Keratinocyte (primary cell): ENCODE data around the gene JAK1. TPM values are rescaled to one million over a fixed set of nuclear protein-coding genes. Genes with fewer than 3 reads are reported as not detected.
A peak's percentile ranks its signal among the peaks of the same experiment; 100 is the strongest.

Source experiments
- DNase-seq: peaks from one replicate; pipeline ENCODE4 v3.0.0-alpha.2; 2011; ENCODE audit warnings: low read depth, missing footprints, low spot score
- FAIRE-seq: peaks from 2 replicates; lab custom pipeline; 2011; peaks lifted over from hg19 to GRCh38; lab: Jason Lieb, UNC
- H2AFZ ChIP-seq: 2 replicates; pipeline ENCODE4 v1.6.0; 2012; ENCODE audit warnings: low read length, control low read depth, inconsistent platforms; ENCODE audit not compliant: control insufficient read depth
- H3K27ac ChIP-seq: 2 replicates; pipeline ENCODE4 v1.5.1; 2011; ENCODE audit warnings: low read length; ENCODE audit not compliant: control insufficient read depth, insufficient read depth
- H3K27me3 ChIP-seq: 3 replicates; pipeline ENCODE4 v1.6.0; 2011; ENCODE audit warnings: low read length; ENCODE audit not compliant: control insufficient read depth, insufficient read depth; ENCODE audit errors: extremely low read depth
- H3K36me3 ChIP-seq, 2 experiments: 2 replicates in 1 of 2; 3 replicates in 1 of 2; pipeline ENCODE4 v1.5.1; 2011; ENCODE audit warnings: low read length in 2 of 2, mild to moderate bottlenecking in 1 of 2; ENCODE audit not compliant: control insufficient read depth in 2 of 2, insufficient read depth in 2 of 2; ENCODE audit errors: extremely low read depth in 1 of 2
- H3K4me1 ChIP-seq: 3 replicates; pipeline ENCODE4 v1.5.1; 2011; ENCODE audit warnings: low read length; ENCODE audit not compliant: control insufficient read depth, insufficient read depth; ENCODE audit errors: extremely low read depth
- H3K4me2 ChIP-seq: 3 replicates; pipeline ENCODE4 v1.6.0; 2011; ENCODE audit warnings: low read depth, low read length; ENCODE audit not compliant: control insufficient read depth, insufficient read depth; ENCODE audit errors: extremely low read depth
- H3K4me3 ChIP-seq, 3 experiments: fragments of 200-600 bp in 1 of 3; sonication (generic) in 1 of 3; 2 replicates in 2 of 3; 3 replicates in 1 of 3; pipeline ENCODE4 v1.5.1; 2011 to 2016; ENCODE audit warnings: low read length in 3 of 3, mild to moderate bottlenecking in 3 of 3, control low read depth in 2 of 3, inconsistent platforms in 1 of 3, low read depth in 1 of 3, mixed read lengths in 1 of 3, mixed run types in 1 of 3, moderate library complexity in 1 of 3; ENCODE audit not compliant: control insufficient read depth in 2 of 3, insufficient read depth in 2 of 3; ENCODE audit errors: extremely low read depth in 1 of 3
- H3K79me2 ChIP-seq: 2 replicates; pipeline ENCODE4 v1.6.0; 2012; ENCODE audit warnings: low read length; ENCODE audit not compliant: control insufficient read depth, insufficient read depth
- H3K9ac ChIP-seq: 3 replicates; pipeline ENCODE4 v1.6.0; 2011; ENCODE audit warnings: low read length; ENCODE audit not compliant: control insufficient read depth, insufficient read depth; ENCODE audit errors: extremely low read depth
- H3K9me1 ChIP-seq: 3 replicates; pipeline ENCODE4 v1.6.0; 2011; ENCODE audit warnings: low read length; ENCODE audit not compliant: control insufficient read depth, insufficient read depth; ENCODE audit errors: extremely low read depth
- H3K9me3 ChIP-seq: 2 replicates; pipeline ENCODE4 v1.5.1; 2012; ENCODE audit warnings: low read depth, low read length; ENCODE audit not compliant: control insufficient read depth
- H4K20me1 ChIP-seq: 3 replicates; pipeline ENCODE4 v1.6.0; 2011; ENCODE audit warnings: low read length; ENCODE audit not compliant: control insufficient read depth, insufficient read depth; ENCODE audit errors: extremely low read depth
- CTCF ChIP-seq, 3 experiments: IDR thresholded peaks in 1 of 3; conservative IDR thresholded peaks in 1 of 3; optimal IDR thresholded peaks in 1 of 3; 2 replicates in 2 of 3; 3 replicates in 1 of 3; pipeline versions ENCODE3 to v1.5.1; 2011; ENCODE audit warnings: low read length in 3 of 3, mild to moderate bottlenecking in 3 of 3, moderate library complexity in 2 of 3, control low read depth in 1 of 3, inconsistent platforms in 1 of 3; ENCODE audit not compliant: insufficient read depth in 2 of 3; ENCODE audit errors: extremely low read depth in 1 of 3
- EZH2 ChIP-seq: IDR thresholded peaks from one replicate; pipeline ENCODE4 v1.6.1; 2012; ENCODE audit warnings: inconsistent platforms, mild to moderate bottlenecking, low read length, moderate library complexity
- dilution Hi-C: fragments of 300-500 bp; cut with MboI; formaldehyde crosslinking; loops from one replicate; pipeline ENCODE4 v1.7.0; 2020; ENCODE audit warnings: low sequenced_read_pairs; ENCODE audit not compliant: extremely low pct_ligation_motif_present
- polyA plus RNA-seq, 5 experiments: library from polyadenylated mRNA; depleted of rRNA in 3 of 5; stranded (reverse) in 3 of 5; stranded (forward) in 1 of 5; unstranded in 1 of 5; fragments of >200 nt; gene quantifications; 1 replicate in 1 of 5; 2 replicates in 3 of 5; 3 replicates in 1 of 5; pipeline versions ENCODE4 v1.2.1 to v1.2.3, GENCODE V29; 2011 to 2012; ENCODE audit warnings: missing spikeins in 2 of 5, low read depth in 1 of 5, low replicate concordance in 1 of 5

The JAK1 gene
- polyA plus RNA-seq, 1 donor (not counting 4 experiments of a cell fraction or from before 2014, with no cell fraction given) = 50.9 TPM

GRCh38 chr1:64969305-64970046 is 3.1 kb upstream of the JAK1 start:
- no peak overlapping the region for H3K9ac ChIP-seq
- H3K79me2 ChIP-seq = peaks cover 13% of the 10 kb centered on the region
- no peaks in the 10 kb centered on the region for H3K9me3 ChIP-seq
- dilution Hi-C loops = no loop called here
- DNase-seq = no peak
- H3K4me1 ChIP-seq = peaks cover 8% of the 10 kb centered on the region
- H3K9me1 ChIP-seq = no peaks in the 10 kb centered on the region
- H3K27ac ChIP-seq = no peak overlapping the region
- H3K4me3 ChIP-seq = no peak overlapping the region
- no peak overlapping the region for H2AFZ ChIP-seq
- TF ChIP-seq CTCF (optimal IDR thresholded peaks at IDR 0.05 in 1 of 3, IDR thresholded peaks at IDR 0.05 in 1 of 3, conservative IDR thresholded peaks at IDR 0.05 in 1 of 3; ENCODE audit: extremely low read depth in 1 of 3, insufficient read depth in 2 of 3, low read length in 3 of 3) (no peak), EZH2 (no peak)
- no peak overlapping the region for H3K4me2 ChIP-seq
- no peaks in the 10 kb centered on the region for H3K36me3 ChIP-seq
- H3K27me3 ChIP-seq = no peaks in the 10 kb centered on the region
- no peaks in the 10 kb centered on the region for H4K20me1 ChIP-seq
- FAIRE-seq = no peak

- H3K9me3 ChIP-seq = no peaks in the 10 kb centered on the region
- H3K27me3 ChIP-seq = no peaks in the 10 kb centered on the region
- H3K36me3 ChIP-seq = no peaks in the 10 kb centered on the region
- H4K20me1 ChIP-seq = no peaks in the 10 kb centered on the region
- no peak overlapping the region for H2AFZ ChIP-seq
- no peak overlapping the region for H3K27ac ChIP-seq
- peaks cover 15% of the 10 kb centered on the region for H3K4me1 ChIP-seq
- H3K4me2 ChIP-seq = peak overlapping the region; percentile 84
- no peaks in the 10 kb centered on the region for H3K9me1 ChIP-seq
- TF ChIP-seq EZH2 (no peak), CTCF (optimal IDR thresholded peaks at IDR 0.05 in 1 of 3, IDR thresholded peaks at IDR 0.05 in 1 of 3, conservative IDR thresholded peaks at IDR 0.05 in 1 of 3; ENCODE audit: extremely low read depth in 1 of 3, insufficient read depth in 2 of 3, low read length in 3 of 3) (no peak)
- H3K9ac ChIP-seq = no peak overlapping the region
- dilution Hi-C loops = no loop called here
- H3K79me2 ChIP-seq = peaks cover 25% of the 10 kb centered on the region
- DNase-seq (no peak), FAIRE-seq (no peak)
- H3K4me3 ChIP-seq = no peak overlapping the region
Observed at GRCh38 chr1:64967381-64967780, 1.0 kb upstream of the JAK1 start.
